RWPE2 (cell line): Measurements from ENCODE around the gene PPP1R27.

Source experiments
- ATAC-seq: fragments of 200-7000 bp; cut with Tn5 transposase; 3 replicates; pipeline ENCODE4 v1.9.1; 2021; ENCODE audit warnings: low read depth
- DNase-seq: peaks from one replicate; pipeline ENCODE4 v3.0.0-alpha.2; 2020; ENCODE audit warnings: low spot score
- H3K27ac ChIP-seq: fragments of 450-650 bp; 2 replicates; pipeline ENCODE4 v1.5.1; 2017; ENCODE audit warnings: mild to moderate bottlenecking; ENCODE audit not compliant: poor library complexity, severe bottlenecking
- H3K27me3 ChIP-seq: fragments of 250-450 bp; sonication (Bioruptor Pico); 2 replicates; pipeline ENCODE4 v1.5.1; 2021; ENCODE audit warnings: mild to moderate bottlenecking, moderate library complexity; ENCODE audit not compliant: insufficient read depth, poor library complexity, severe bottlenecking
- H3K36me3 ChIP-seq: fragments of 250-450 bp; sonication (Bioruptor Pico); 2 replicates; pipeline ENCODE4 v1.5.1; 2020; ENCODE audit warnings: low read depth, mild to moderate bottlenecking, moderate library complexity
- H3K4me1 ChIP-seq: fragments of 250-450 bp; sonication (Bioruptor Pico); 2 replicates; pipeline ENCODE4 v1.5.1; 2021; ENCODE audit warnings: mild to moderate bottlenecking, moderate library complexity; ENCODE audit not compliant: insufficient read depth, poor library complexity, severe bottlenecking
- H3K4me3 ChIP-seq: fragments of 250-450 bp; sonication (Bioruptor Pico); 2 replicates; pipeline ENCODE4 v1.5.1; 2021; ENCODE audit warnings: mild to moderate bottlenecking, moderate library complexity; ENCODE audit not compliant: severe bottlenecking
- H3K9me3 ChIP-seq: fragments of 250-450 bp; sonication (Bioruptor Pico); 2 replicates; pipeline ENCODE4 v1.5.1; 2021; ENCODE audit warnings: mild to moderate bottlenecking, moderate library complexity; ENCODE audit not compliant: severe bottlenecking
- TF ChIP-seq, protein P1 (sequence below): fragments of 450-650 bp; IDR thresholded peaks from one replicate; pipeline ENCODE4 v1.5.1; 2017; ENCODE audit warnings: mild to moderate bottlenecking, moderate library complexity; ENCODE audit not compliant: poor library complexity, severe bottlenecking

Gene PPP1R27

DNA sequence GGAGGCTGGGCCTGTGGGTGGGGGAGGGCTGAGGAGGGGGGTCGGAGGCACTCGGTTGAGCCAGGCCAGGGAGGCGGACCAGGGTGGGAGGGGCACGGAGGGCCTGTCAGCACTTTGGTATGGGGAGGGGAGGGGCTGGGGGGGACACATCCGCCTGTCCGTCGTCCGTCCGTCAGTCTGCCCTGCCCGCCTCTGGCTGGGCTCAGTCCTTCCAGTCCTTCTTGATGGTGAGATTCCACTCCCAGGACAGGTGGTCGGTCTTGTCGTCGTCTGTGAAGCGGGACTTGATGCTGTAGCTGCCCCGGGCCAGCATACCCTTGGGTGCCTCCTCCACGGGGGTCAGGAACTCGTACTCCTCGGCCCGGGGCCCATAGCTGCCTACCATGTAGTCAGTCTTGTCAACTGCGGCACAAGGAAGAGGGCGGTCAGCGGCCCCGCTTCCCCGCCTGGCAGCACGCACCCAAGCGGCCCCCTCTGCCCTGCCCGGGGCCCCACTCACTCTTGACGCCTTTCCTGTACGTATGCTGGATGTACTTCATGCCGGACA, 33.9 kb upstream of the PPP1R27 start:
- Histone ChIP-seq H3K4me3 (peak overlapping the region; percentile 82), H3K27ac (peak overlapping the region; percentile 98), H3K9me3 (no peaks in the 10 kb centered on the region), H3K27me3 (no peaks in the 10 kb centered on the region), H3K36me3 (peaks cover 54% of the 10 kb centered on the region), H3K4me1 (peaks cover 31% of the 10 kb centered on the region)
- DNase-seq (peak; percentile 96), ATAC-seq (peak; percentile 36)
- TF ChIP-seq, protein P1, sequence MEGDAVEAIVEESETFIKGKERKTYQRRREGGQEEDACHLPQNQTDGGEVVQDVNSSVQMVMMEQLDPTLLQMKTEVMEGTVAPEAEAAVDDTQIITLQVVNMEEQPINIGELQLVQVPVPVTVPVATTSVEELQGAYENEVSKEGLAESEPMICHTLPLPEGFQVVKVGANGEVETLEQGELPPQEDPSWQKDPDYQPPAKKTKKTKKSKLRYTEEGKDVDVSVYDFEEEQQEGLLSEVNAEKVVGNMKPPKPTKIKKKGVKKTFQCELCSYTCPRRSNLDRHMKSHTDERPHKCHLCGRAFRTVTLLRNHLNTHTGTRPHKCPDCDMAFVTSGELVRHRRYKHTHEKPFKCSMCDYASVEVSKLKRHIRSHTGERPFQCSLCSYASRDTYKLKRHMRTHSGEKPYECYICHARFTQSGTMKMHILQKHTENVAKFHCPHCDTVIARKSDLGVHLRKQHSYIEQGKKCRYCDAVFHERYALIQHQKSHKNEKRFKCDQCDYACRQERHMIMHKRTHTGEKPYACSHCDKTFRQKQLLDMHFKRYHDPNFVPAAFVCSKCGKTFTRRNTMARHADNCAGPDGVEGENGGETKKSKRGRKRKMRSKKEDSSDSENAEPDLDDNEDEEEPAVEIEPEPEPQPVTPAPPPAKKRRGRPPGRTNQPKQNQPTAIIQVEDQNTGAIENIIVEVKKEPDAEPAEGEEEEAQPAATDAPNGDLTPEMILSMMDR, result no peak

DNA sequence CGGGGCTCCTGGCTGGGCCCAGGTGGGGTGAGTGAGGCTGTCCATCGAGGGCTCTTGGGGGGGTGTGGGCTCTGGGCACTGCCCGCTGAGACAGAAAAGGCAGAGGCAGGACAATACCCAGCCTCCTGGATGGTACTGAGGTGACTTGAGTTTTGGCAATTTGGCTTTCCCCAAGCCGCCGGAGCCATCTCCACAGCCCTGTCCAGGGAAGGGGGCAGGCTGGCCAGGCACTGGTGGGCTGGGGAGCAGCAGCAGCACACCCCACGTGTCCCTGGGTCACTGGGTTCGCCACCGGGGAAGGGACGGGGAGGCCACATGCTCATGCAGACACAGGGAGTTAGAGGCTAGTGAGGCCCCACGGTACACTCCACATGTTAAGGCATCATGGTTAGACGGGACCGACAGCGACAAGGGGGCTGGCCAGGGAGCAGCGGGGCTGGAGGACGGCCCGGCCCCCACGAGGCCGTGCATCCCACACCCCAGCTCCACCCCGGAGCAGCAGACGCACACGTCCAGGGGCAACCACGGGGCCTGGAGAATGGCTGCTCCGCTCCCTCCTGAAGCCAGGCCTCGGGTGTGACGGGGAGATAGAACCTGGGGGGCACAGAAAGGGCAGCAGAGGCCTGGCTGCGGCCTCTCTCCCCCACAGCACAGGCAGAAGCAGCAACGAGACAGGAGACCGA, 33.3 kb upstream of the PPP1R27 start:
- H3K27me3 ChIP-seq, result no peaks in the 10 kb centered on the region
- H3K9me3 ChIP-seq, result no peaks in the 10 kb centered on the region
- DNase-seq, result peak; percentile 73
- H3K4me1 ChIP-seq, result peaks cover 31% of the 10 kb centered on the region
- H3K27ac ChIP-seq, result peak overlapping the region; percentile 98
- peaks cover 60% of the 10 kb centered on the region for H3K36me3 ChIP-seq
- no peak overlapping the region for H3K4me3 ChIP-seq
- TF ChIP-seq, protein P1, result no peak
- peak; percentile 7 for ATAC-seq

DNA sequence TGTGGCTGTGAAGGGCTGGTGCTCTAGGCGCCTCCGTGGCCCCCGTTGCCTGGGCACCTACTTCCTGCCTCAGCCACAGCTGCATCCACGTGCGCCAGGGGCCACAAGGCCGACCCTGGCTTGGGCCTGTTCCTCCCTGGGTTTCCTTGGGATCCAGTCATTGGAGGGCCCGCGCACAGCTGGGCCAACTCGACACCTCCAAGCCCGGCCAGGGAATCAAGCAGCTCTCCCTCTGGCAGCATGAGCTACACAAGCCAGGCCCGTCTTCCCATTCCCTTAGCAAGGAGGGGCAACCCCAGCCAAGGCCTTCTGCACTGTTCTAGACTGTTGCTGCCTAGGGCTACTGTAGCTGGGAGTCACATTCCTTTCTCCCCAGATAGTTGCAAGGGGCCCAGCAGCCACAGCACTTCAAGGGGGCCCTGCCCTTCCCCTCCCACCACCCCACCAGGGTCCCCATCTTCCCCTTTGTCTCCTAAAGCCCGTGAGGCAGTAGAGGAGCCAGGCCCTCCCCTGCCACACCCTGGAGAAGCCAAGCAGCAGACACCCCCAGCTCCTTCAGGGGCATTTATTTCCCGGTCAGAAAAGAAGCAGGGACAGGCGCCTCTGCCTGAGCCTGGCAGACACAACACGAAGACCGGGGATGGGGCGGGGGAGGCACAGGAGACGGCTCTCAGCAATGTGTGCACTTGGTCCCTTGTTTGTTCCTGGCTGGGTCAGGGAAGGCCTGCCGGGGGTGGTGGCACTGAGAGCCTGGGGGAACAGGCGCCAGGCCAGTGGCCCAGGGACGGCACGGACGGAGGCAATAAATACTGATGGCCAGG, 32.5 kb upstream of the PPP1R27 start:
- H3K27ac ChIP-seq, result peak overlapping the region; percentile 98
- TF ChIP-seq, protein P1, result no peak
- H3K4me3 ChIP-seq, result no peak overlapping the region
- peaks cover 27% of the 10 kb centered on the region for H3K4me1 ChIP-seq
- peaks cover 67% of the 10 kb centered on the region for H3K36me3 ChIP-seq
- H3K9me3 ChIP-seq, result no peaks in the 10 kb centered on the region
- no peaks in the 10 kb centered on the region for H3K27me3 ChIP-seq
- DNase-seq (peak; percentile 84), ATAC-seq (peak; percentile 42)

DNA sequence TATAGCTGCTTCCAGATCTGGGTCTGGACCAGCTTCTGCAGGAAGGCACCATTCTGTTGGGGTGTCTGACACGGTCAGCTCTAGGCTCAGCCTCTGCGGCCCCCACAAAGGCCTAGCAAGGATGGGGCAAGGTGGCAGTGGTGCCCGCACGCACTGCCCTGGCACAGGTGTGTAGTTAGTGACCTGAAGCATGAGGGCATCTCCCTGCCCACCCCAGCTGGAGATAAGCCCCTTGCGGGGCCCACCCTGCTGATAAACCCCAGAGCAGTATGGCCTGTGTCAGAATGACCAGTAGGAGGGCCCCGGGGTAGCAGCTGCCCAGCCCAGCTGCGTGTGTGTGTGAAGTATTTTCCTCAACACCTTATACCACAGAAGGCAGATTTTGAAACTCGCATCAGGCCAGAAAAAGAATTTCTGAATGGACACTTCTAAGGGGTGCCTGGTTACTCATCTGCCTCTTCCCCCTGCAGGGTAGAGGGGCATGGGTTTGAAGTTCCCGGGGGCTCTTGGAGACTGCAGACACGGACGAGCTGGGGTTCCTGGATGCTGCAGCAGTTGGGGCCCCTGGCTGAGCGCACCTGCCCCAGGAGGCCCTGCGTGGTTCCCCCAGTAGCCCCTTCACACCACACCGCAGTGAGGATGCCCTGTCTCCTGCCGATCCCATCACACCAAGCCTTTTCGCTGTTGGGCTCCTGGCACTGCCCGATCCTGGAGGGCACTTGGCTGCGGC, 31.8 kb upstream of the PPP1R27 start:
- H3K4me3 ChIP-seq, result no peak overlapping the region
- peaks cover 23% of the 10 kb centered on the region for H3K4me1 ChIP-seq
- no peaks in the 10 kb centered on the region for H3K9me3 ChIP-seq
- TF ChIP-seq, protein P1, result no peak
- ATAC-seq, result peak; percentile 0; the same call in 1 of the 3 replicates
- H3K36me3 ChIP-seq, result peaks cover 73% of the 10 kb centered on the region
- peak overlapping the region; percentile 98 for H3K27ac ChIP-seq
- no peaks in the 10 kb centered on the region for H3K27me3 ChIP-seq
- peak; percentile 73 for DNase-seq
